IMR-90 (cell line): Measurements from ENCODE around the gene SEMA5A.

Experiments used
- BHLHE40 ChIP-seq: fragments of 150-350 bp; IDR thresholded peaks from 2 replicates; pipeline ENCODE4 v1.6.1; 2016; ENCODE audit warnings: mild to moderate bottlenecking, low read depth, low read length
- CEBPB ChIP-seq: IDR thresholded peaks from 2 replicates; pipeline ENCODE4 v1.6.1; 2012; ENCODE audit warnings: low read depth, low read length, improper control_type of control experiment
- FOS ChIP-seq: fragments of 150-350 bp; IDR thresholded peaks from 2 replicates; pipeline ENCODE4 v1.6.1; 2016; ENCODE audit warnings: low read depth, low read length
- MAFK ChIP-seq: IDR thresholded peaks from 2 replicates; pipeline ENCODE4 v1.6.1; 2012; ENCODE audit warnings: low read depth, low read length, improper control_type of control experiment
- MXI1 ChIP-seq: IDR thresholded peaks from 2 replicates; pipeline ENCODE4 v1.6.1; 2012; ENCODE audit warnings: low read depth, mild to moderate bottlenecking, low read length, moderate library complexity, borderline replicate concordance
- POLR2A ChIP-seq: IDR thresholded peaks from 2 replicates; pipeline ENCODE4 v1.6.1; 2012; ENCODE audit warnings: mild to moderate bottlenecking, low read depth, low read length
- RAD21 ChIP-seq: IDR thresholded peaks from 2 replicates; pipeline ENCODE4 v1.6.1; 2012; ENCODE audit warnings: low read length, improper control_type of control experiment
- RCOR1 ChIP-seq: IDR thresholded peaks from 2 replicates; pipeline ENCODE4 v1.6.1; 2012; ENCODE audit warnings: mild to moderate bottlenecking, low read length, improper control_type of control experiment; ENCODE audit not compliant: insufficient replicate concordance
- SMC3 ChIP-seq: fragments of 150-350 bp; IDR thresholded peaks from 2 replicates; pipeline ENCODE4 v1.6.1; 2016; ENCODE audit warnings: low read depth, mild to moderate bottlenecking, antibody characterized with exemption, low read length, moderate library complexity
- TF ChIP-seq, protein P1 (sequence below): conservative IDR thresholded peaks from 2 replicates; pipeline ENCODE4 v1.5.1; 2012; ENCODE audit warnings: mild to moderate bottlenecking, low read depth, low read length, improper control_type of control experiment
- TF ChIP-seq, protein P2 (sequence below): fragments of 150-350 bp; IDR thresholded peaks from 2 replicates; pipeline ENCODE4 v1.6.1; 2017; ENCODE audit warnings: mild to moderate bottlenecking, antibody characterized with exemption, low read length, low read depth

DNA sequence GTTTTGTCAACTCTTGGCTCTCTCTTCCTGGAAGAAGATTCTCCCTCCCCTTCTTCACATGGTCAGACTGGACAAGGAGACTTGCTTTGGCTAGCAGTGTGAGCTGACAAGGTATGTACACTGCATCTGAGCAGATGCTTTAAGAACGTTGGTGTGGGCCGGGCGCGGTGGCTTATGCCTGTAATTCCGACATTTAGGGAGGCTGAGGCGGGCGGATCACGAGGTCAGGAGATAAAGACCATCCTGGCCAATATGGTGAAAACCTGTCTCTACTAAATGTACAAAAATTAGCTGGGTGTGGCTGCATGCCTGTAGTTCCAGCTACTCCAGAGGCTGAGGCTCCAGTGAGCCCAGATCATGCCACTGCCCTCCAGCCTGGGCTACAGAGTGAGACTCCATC is 26.4 kb upstream of the SEMA5A start:
- TF ChIP-seq POLR2A = no peak
- TF ChIP-seq, protein P1, sequence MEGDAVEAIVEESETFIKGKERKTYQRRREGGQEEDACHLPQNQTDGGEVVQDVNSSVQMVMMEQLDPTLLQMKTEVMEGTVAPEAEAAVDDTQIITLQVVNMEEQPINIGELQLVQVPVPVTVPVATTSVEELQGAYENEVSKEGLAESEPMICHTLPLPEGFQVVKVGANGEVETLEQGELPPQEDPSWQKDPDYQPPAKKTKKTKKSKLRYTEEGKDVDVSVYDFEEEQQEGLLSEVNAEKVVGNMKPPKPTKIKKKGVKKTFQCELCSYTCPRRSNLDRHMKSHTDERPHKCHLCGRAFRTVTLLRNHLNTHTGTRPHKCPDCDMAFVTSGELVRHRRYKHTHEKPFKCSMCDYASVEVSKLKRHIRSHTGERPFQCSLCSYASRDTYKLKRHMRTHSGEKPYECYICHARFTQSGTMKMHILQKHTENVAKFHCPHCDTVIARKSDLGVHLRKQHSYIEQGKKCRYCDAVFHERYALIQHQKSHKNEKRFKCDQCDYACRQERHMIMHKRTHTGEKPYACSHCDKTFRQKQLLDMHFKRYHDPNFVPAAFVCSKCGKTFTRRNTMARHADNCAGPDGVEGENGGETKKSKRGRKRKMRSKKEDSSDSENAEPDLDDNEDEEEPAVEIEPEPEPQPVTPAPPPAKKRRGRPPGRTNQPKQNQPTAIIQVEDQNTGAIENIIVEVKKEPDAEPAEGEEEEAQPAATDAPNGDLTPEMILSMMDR = no peak
- TF ChIP-seq SMC3 = no peak
- TF ChIP-seq BHLHE40 = no peak
- no peak for TF ChIP-seq RAD21
- TF ChIP-seq, protein P2, sequence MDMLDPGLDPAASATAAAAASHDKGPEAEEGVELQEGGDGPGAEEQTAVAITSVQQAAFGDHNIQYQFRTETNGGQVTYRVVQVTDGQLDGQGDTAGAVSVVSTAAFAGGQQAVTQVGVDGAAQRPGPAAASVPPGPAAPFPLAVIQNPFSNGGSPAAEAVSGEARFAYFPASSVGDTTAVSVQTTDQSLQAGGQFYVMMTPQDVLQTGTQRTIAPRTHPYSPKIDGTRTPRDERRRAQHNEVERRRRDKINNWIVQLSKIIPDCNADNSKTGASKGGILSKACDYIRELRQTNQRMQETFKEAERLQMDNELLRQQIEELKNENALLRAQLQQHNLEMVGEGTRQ = no peak
- no peak for TF ChIP-seq MAFK
- no peak for TF ChIP-seq RCOR1
- TF ChIP-seq CEBPB = no peak
- no peak for TF ChIP-seq FOS
- TF ChIP-seq MXI1 = no peak
